ENCODE data around the gene LCN6. TPM values are rescaled to one million over a fixed set of nuclear protein-coding genes. Genes with fewer than 3 reads are reported as not detected.

The LCN6 gene
- total RNA-seq, 2 experiments from 2014 or later, result not detected

DNA sequence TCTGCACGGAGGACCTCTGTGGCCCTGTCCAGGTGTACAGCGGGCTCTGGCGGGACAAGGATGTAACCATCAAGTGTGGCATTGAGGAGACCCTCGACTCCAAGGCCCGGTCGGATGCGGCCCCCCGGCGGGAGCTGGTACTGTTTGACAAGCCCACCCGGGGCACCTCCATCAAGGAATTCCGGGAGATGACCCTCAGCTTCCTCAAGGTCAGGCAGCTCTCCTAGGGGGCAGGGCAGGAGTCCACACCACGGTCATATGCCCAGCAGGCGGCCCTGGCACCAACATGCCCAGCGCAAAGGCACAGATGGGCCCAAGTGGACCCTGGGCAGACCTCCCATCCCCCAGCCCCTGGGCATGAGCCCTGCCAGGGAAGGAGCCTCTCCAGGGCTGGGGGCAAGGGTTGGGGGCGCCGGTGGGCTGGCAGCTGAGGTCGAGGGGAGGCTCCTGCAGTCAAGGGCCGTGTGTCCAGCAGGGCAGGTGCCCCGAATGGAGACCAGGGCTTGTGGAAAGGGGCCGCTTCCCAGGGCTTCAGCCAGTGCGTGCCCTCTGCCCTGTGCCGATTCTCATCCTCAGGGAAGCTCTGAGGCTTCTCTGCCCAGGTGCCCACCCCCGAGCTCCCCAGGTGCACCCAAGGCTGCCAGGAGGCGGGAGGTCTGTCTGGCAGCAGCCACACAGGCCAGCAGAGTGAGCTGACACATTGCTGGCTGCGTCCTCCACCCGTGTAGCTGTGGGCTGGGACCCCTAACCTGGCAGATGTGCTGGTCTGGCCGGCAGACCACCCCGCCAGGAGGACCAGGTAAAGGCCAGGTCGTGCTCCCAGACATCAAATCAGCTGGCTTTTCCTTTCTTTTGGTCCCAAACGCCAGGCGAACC lies 26.0 kb downstream of the LCN6 start:
- peaks cover 43% of the 10 kb centered on the region for H3K36me3 Mint-ChIP-seq (ENCODE audit: low read depth)
- no peak overlapping the region for H3K4me3 Mint-ChIP-seq
- ChIA-PET CTCF (no interaction called here), POLR2A (interaction anchor here (0.5 kb wide), 1 partner anchor 296 kb away, joined by 6 read pairs; no protein-coding TSS in a partner anchor)
- DNase-seq (no peak), ATAC-seq (no peak)
- intact Hi-C loops (cut with DNase I, micrococcal nuclease), result no loop called here
- no peaks in the 10 kb centered on the region for H3K27me3 Mint-ChIP-seq
- no peaks in the 10 kb centered on the region for H3K9me3 Mint-ChIP-seq (ENCODE audit: low read depth)
- peaks cover 24% of the 10 kb centered on the region for H3K4me1 Mint-ChIP-seq
- no peak overlapping the region for H3K27ac Mint-ChIP-seq

GRCh38 chr9:136721339-136722092 lies 26.8 kb downstream of the LCN6 start:
- H3K4me3 Mint-ChIP-seq, result no peak overlapping the region
- DNase-seq (peak; percentile 28), ATAC-seq (no peak)
- intact Hi-C loops (cut with DNase I, micrococcal nuclease), result no loop called here
- peaks cover 36% of the 10 kb centered on the region for H3K36me3 Mint-ChIP-seq (ENCODE audit: low read depth)
- H3K4me1 Mint-ChIP-seq, result peaks cover 20% of the 10 kb centered on the region
- no peaks in the 10 kb centered on the region for H3K27me3 Mint-ChIP-seq
- no peaks in the 10 kb centered on the region for H3K9me3 Mint-ChIP-seq (ENCODE audit: low read depth)
- no peak overlapping the region for H3K27ac Mint-ChIP-seq
- CTCF ChIA-PET, result no interaction called here
- POLR2A ChIA-PET, result no interaction called here

GRCh38 chr9:136720898-136721338 lies 27.4 kb downstream of the LCN6 start:
- no peaks in the 10 kb centered on the region for H3K9me3 Mint-ChIP-seq (ENCODE audit: low read depth)
- ATAC-seq, result no peak
- peaks cover 14% of the 10 kb centered on the region for H3K4me1 Mint-ChIP-seq
- peaks cover under 1% of the 10 kb centered on the region for H3K27me3 Mint-ChIP-seq
- H3K4me3 Mint-ChIP-seq, result no peak overlapping the region
- H3K27ac Mint-ChIP-seq, result no peak overlapping the region
- intact Hi-C loops (cut with DNase I, micrococcal nuclease), result no loop called here
- no peak for DNase-seq
- CTCF ChIA-PET, result no interaction called here
- POLR2A ChIA-PET, result no interaction called here
- H3K36me3 Mint-ChIP-seq (ENCODE audit: low read depth), result peaks cover 30% of the 10 kb centered on the region

- Mint-ChIP-seq H3K27ac (no peak overlapping the region), H3K4me3 (no peak overlapping the region), H3K4me1 (peaks cover 8% of the 10 kb centered on the region), H3K36me3 (ENCODE audit: low read depth) (peaks cover 24% of the 10 kb centered on the region), H3K9me3 (ENCODE audit: low read depth) (no peaks in the 10 kb centered on the region), H3K27me3 (peaks cover 4% of the 10 kb centered on the region)
- ATAC-seq (no peak), DNase-seq (no peak)
- POLR2A ChIA-PET, result no interaction called here
- CTCF ChIA-PET, result no interaction called here
- intact Hi-C loops (cut with DNase I, micrococcal nuclease), result no loop called here
These were observed 28.0 kb downstream of the LCN6 start for GRCh38 chr9:136720251-136720897.

- POLR2A ChIA-PET, result interaction anchor here (0.8 kb wide), 1 partner anchor 9 kb away, joined by 3 read pairs; no protein-coding TSS in a partner anchor
- ATAC-seq (peak; percentile 8), DNase-seq (no peak)
- Mint-ChIP-seq H3K9me3 (ENCODE audit: low read depth) (no peaks in the 10 kb centered on the region), H3K4me3 (no peak overlapping the region), H3K4me1 (peaks cover 4% of the 10 kb centered on the region), H3K27me3 (peaks cover 5% of the 10 kb centered on the region), H3K36me3 (ENCODE audit: low read depth) (peaks cover 17% of the 10 kb centered on the region), H3K27ac (no peak overlapping the region)
- intact Hi-C loops (cut with DNase I, micrococcal nuclease), result no loop called here
- CTCF ChIA-PET, result interaction anchor here (0.6 to 0.7 kb wide), 2 partner anchors 67 to 382 kb away, joined by 3 to 4 read pairs; no protein-coding TSS in a partner anchor
These were observed 29.0 kb downstream of the LCN6 start for GRCh38 chr9:136719195-136719880.

GRCh38 chr9:136718345-136719194 lies 29.8 kb downstream of the LCN6 start:
- Mint-ChIP-seq H3K4me3 (no peak overlapping the region), H3K27ac (no peak overlapping the region), H3K9me3 (ENCODE audit: low read depth) (no peaks in the 10 kb centered on the region), H3K36me3 (ENCODE audit: low read depth) (peaks cover 9% of the 10 kb centered on the region), H3K27me3 (peaks cover 11% of the 10 kb centered on the region), H3K4me1 (no peaks in the 10 kb centered on the region)
- ChIA-PET CTCF (interaction anchor here (0.7 to 1.2 kb wide), 2 partner anchors 47 to 383 kb away, joined by 4 to 5 read pairs; no protein-coding TSS in a partner anchor), POLR2A (no interaction called here)
- intact Hi-C loops (cut with DNase I, micrococcal nuclease), result no loop called here
- DNase-seq (no peak), ATAC-seq (no peak)

DNA sequence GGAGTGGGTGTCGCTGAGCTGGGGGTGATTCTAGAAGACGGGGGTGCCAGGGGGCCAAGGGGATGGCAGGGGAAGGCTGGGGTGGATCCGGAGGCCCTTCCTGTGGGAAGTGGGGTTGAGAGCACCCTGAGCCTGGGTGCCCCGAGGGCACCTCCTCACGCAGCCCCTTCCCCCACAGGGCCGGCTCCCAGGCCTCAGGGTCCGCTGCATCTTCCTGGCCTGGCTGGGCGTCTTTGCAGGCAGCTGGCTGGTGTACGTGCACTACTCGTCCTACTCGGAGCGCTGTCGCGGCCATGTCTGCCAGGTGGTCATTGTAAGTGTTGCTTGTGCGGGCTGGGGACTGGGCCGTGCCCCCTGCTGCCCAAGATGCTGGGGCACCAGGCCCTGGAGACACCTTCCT lies 30.9 kb downstream of the LCN6 start:
- Mint-ChIP-seq H3K27ac (no peak overlapping the region), H3K9me3 (ENCODE audit: low read depth) (no peaks in the 10 kb centered on the region), H3K4me3 (no peak overlapping the region), H3K36me3 (ENCODE audit: low read depth) (peaks cover 3% of the 10 kb centered on the region), H3K27me3 (peaks cover 14% of the 10 kb centered on the region), H3K4me1 (no peaks in the 10 kb centered on the region)
- ATAC-seq, result no peak
- DNase-seq, result no peak
- CTCF ChIA-PET, result interaction anchor here (1.2 kb wide), 1 partner anchor 45 kb away, joined by 5 read pairs; no protein-coding TSS in a partner anchor
- POLR2A ChIA-PET, result no interaction called here
- intact Hi-C loops (cut with DNase I, micrococcal nuclease), result no loop called here

DNA sequence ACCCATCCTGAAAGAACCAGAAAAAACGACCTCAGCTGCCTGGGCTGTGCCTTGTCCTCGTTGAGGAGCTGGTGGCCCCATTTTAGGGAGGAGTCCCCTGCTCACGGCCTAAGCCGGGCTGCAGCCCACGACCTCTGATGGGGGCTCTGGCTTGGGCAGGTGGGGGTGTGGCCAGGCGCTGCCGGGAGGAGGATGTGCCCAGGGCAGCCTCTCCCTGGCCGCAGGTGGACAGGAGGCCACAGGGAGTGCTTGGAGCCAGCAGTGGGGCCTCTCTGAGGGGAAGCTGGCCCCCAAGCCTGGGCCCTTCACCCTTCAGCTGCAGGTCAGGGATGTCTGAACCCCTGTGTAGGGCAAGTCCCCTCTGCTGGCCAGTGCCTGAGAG lies 33.4 kb downstream of the LCN6 start:
- intact Hi-C loops (cut with DNase I, micrococcal nuclease), result no loop called here
- H3K27ac Mint-ChIP-seq, result no peak overlapping the region
- H3K9me3 Mint-ChIP-seq (ENCODE audit: low read depth), result no peaks in the 10 kb centered on the region
- CTCF ChIA-PET, result no interaction called here
- peaks cover 2% of the 10 kb centered on the region for H3K4me1 Mint-ChIP-seq
- no peak overlapping the region for H3K4me3 Mint-ChIP-seq
- H3K36me3 Mint-ChIP-seq (ENCODE audit: low read depth), result no peaks in the 10 kb centered on the region
- peaks cover 25% of the 10 kb centered on the region for H3K27me3 Mint-ChIP-seq
- POLR2A ChIA-PET, result interaction anchor here (1.4 kb wide), 1 partner anchor 12 kb away, joined by 3 read pairs; no protein-coding TSS in a partner anchor
- no peak for ATAC-seq
- no peak for DNase-seq

DNA sequence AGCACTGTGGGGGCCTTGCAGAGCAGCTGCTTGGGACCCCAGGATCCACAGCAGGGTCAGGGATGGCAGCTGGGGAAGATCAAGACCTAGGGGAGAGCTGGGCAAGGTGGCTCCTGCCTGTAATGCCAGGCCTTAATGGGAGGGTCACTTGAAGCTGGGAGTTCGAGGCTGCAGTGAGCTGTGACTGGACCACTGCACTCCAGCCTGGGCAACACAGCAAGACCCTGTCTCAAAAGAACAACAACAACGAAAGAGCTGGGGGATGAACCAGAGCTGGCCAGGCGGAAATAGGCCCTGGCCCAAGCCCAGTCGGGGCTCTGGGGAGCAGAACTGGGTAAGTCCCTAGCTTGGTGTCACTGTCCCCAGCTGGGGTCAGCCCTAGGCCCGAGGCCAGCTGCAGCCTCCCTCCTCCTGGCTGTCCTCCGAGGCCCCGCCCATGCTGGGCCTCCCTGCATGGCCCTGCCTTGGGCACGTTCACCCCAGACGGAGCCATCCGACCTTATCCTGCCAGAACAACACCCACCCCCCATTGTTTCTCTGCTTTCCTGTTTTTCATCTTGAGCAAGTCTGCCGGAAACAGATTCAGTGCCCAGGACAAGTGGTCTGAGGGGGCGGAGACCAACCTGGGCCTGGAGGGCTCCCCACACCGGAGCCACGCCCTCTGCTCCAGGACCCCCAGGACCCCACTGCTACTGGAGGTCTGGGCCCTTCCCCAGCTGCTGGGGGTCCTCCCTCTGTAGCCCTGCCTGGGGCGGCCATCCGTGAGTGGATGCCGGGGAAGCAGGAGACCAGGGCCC lies 34.0 kb downstream of the LCN6 start:
- Mint-ChIP-seq H3K27ac (no peak overlapping the region), H3K4me3 (no peak overlapping the region), H3K4me1 (peaks cover 2% of the 10 kb centered on the region), H3K27me3 (peaks cover 25% of the 10 kb centered on the region), H3K9me3 (ENCODE audit: low read depth) (no peaks in the 10 kb centered on the region), H3K36me3 (ENCODE audit: low read depth) (no peaks in the 10 kb centered on the region)
- no peak for ATAC-seq
- CTCF ChIA-PET, result interaction anchor here (0.7 kb wide), 1 partner anchor 321 kb away, joined by 3 read pairs; no protein-coding TSS in a partner anchor
- POLR2A ChIA-PET, result interaction anchor here (0.9 kb wide), 1 partner anchor 12 kb away, joined by 3 read pairs; no protein-coding TSS in a partner anchor
- DNase-seq, result no peak
- intact Hi-C loops (cut with DNase I, micrococcal nuclease), result no loop called here

DNA sequence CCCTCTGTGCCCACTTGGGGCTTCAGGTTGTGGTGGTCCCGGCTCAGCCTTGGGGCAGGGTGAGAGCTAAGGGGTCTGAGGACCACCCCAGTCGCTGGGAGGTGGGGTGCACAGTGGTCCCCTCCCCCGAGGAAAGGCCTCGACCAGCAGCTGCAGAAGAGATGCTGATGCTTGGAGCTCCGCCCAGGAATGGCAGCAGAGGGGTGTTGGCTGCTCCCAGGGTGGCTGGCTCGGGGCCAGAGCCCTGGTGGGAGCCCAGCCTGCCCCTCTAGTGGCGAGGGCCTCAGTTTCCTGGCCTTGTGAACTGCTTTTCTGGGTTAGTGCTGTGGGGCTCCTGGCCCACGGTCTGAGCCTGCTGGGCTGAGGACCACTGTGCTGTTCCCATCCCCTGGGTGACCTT lies 34.8 kb downstream of the LCN6 start:
- DNase-seq (no peak), ATAC-seq (no peak)
- Mint-ChIP-seq H3K4me1 (peaks cover 2% of the 10 kb centered on the region), H3K9me3 (ENCODE audit: low read depth) (no peaks in the 10 kb centered on the region), H3K4me3 (no peak overlapping the region), H3K27ac (no peak overlapping the region), H3K27me3 (peaks cover 27% of the 10 kb centered on the region), H3K36me3 (ENCODE audit: low read depth) (no peaks in the 10 kb centered on the region)
- intact Hi-C loops (cut with DNase I, micrococcal nuclease), result no loop called here
- POLR2A ChIA-PET, result interaction anchor here (0.9 to 1.1 kb wide), 2 partner anchors 13 to 15 kb away, joined by 3 read pairs; no protein-coding TSS in a partner anchor
- CTCF ChIA-PET, result interaction anchor here (0.7 kb wide), 1 partner anchor 322 kb away, joined by 3 read pairs; no protein-coding TSS in a partner anchor

All from activated CD4-positive, alpha-beta T cell treated with anti-CD3 and anti-CD28 coated beads for 36 hours (primary cell).